Hepatocyte (in vitro differentiated cells): ENCODE data around the gene MMS19. TPM values are rescaled to one million over a fixed set of nuclear protein-coding genes. Genes with fewer than 3 reads are reported as not detected.
"Not testable (repeated sequence)": the region's sequence is repeated elsewhere in the genome, so short reads cannot be mapped to it uniquely, and the experiment has no call there.

ENCODE experiments used
- DNase-seq: peaks from one replicate; pipeline ENCODE4 v3.0.0-alpha.2; 2016; ENCODE audit warnings: low spot score
- H2AFZ ChIP-seq: fragments of 200-600 bp; sonication (generic); 2 replicates; pipeline ENCODE4 v1.6.0; 2016; ENCODE audit warnings: antibody characterized with exemption, mild to moderate bottlenecking
- H3K27ac ChIP-seq: fragments of 200-600 bp; sonication (generic); 2 replicates; pipeline ENCODE4 v1.5.1; 2016; ENCODE audit warnings: mild to moderate bottlenecking
- H3K27me3 ChIP-seq: fragments of 200-600 bp; sonication (generic); 2 replicates; pipeline ENCODE4 v1.6.1; 2016
- H3K36me3 ChIP-seq: fragments of 200-600 bp; sonication (generic); replicated peaks from 2 replicates; pipeline ENCODE4 v1.5.1; 2016; ENCODE audit warnings: low read depth; ENCODE audit not compliant: insufficient read depth
- H3K4me1 ChIP-seq: fragments of 200-600 bp; sonication (generic); 2 replicates; pipeline ENCODE4 v1.5.1; 2016; ENCODE audit warnings: mild to moderate bottlenecking, moderate library complexity; ENCODE audit not compliant: insufficient read depth
- H3K4me2 ChIP-seq: fragments of 200-600 bp; sonication (generic); 2 replicates; pipeline ENCODE4 v1.6.0; 2016
- H3K4me3 ChIP-seq: fragments of 200-600 bp; sonication (generic); 2 replicates; pipeline ENCODE4 v1.5.1; 2016; ENCODE audit warnings: mild to moderate bottlenecking
- H3K79me2 ChIP-seq: fragments of 200-600 bp; sonication (generic); 2 replicates; pipeline ENCODE4 v1.6.0; 2017; ENCODE audit warnings: mild to moderate bottlenecking
- H3K9me2 ChIP-seq: fragments of 200-600 bp; sonication (generic); replicated peaks from 2 replicates; pipeline ENCODE4 v1.6.0; 2017; ENCODE audit warnings: mild to moderate bottlenecking; ENCODE audit not compliant: insufficient read depth
- H3K9me3 ChIP-seq: fragments of 200-600 bp; sonication (generic); 2 replicates; pipeline ENCODE4 v1.5.1; 2016; ENCODE audit warnings: low read depth, mild to moderate bottlenecking
- H4K20me1 ChIP-seq: fragments of 200-600 bp; sonication (generic); 2 replicates; pipeline ENCODE4 v1.6.0; 2016; ENCODE audit warnings: mild to moderate bottlenecking; ENCODE audit not compliant: insufficient read depth, poor library complexity, severe bottlenecking
- EZH2 ChIP-seq: fragments of 200-600 bp; sonication (generic); IDR thresholded peaks from 2 replicates; pipeline ENCODE4 v1.6.1; 2016; ENCODE audit warnings: antibody characterized with exemption, mild to moderate bottlenecking, borderline replicate concordance
- EZH2phosphoT487 ChIP-seq: fragments of 200-600 bp; sonication (generic); IDR thresholded peaks from one replicate; pipeline ENCODE4 v1.6.1; 2018; ENCODE audit warnings: antibody characterized with exemption, mild to moderate bottlenecking, low read depth, moderate library complexity; ENCODE audit not compliant: unreplicated experiment, severe bottlenecking
- WGBS: methylation state at CpG from one replicate; pipeline ENCODE4 v1.1.6; 2016; ENCODE audit warnings: low lambda C conversion rate; ENCODE audit errors: missing lambda C conversion rate; 5-methylcytosine and 5-hydroxymethylcytosine counted together
- polyA plus RNA-seq: library from polyadenylated mRNA; unstranded; fragments of >200 nt; fragmentation: Nextera tagmentation; extraction: Ambion mirVana; gene quantifications from 2 replicates; pipeline ENCODE4 v1.2.1, GENCODE V29; 2016
- total RNA-seq: library from RNA; depleted of rRNA; stranded (reverse); fragments of >200 nt; gene quantifications from 2 replicates; pipeline ENCODE4 v1.2.3, GENCODE V29; 2014
- TF ChIP-seq, protein P1 (sequence below): fragments of 200-600 bp; sonication (generic); IDR thresholded peaks from 2 replicates; pipeline ENCODE4 v1.5.1; 2016; ENCODE audit warnings: antibody characterized with exemption, mild to moderate bottlenecking; ENCODE audit not compliant: poor library complexity

Gene MMS19
- total and polyA plus RNA-seq, 2 experiments from 2014 or later: 58.4 to 68.6 TPM

DNA sequence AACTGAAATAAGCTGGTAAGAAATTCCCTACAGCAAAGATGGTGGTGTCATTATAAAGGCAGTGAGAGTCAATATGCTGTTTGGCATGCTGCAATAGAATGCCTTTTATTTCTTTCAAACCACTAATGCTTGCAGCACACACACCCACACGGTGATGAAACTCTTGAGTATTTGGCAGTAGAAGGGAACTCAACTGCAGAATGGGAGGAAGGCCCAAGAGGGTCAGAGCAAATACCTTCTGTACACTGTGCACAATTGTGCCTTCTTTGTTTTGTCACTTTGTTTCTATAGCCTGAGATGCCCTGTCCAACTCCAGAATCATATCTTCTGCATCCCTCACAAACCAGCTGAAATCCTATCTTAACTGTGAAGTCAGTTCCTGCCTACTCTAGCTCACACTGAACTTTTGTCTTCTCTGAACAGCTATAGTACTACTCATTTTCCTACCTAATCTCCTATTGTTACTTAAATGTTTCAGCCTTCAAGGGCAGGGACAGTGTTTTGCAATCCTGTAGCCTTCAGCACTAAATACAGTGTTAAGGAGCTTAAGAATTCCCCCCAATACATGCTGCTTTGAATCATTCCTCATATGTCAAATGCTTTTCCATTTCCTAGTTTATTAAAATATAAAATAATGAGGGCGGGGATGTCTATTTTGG lies 22.2 kb downstream of the MMS19 start:
- H3K4me1 ChIP-seq: no peaks in the 10 kb centered on the region
- H3K4me3 ChIP-seq: no peak overlapping the region
- no peaks in the 10 kb centered on the region for H3K36me3 ChIP-seq
- no peaks in the 10 kb centered on the region for H3K27me3 ChIP-seq
- WGBS: 93% methylated on average over 2 of the region's 2 CpGs
- H3K9me3 ChIP-seq: no peaks in the 10 kb centered on the region
- H3K27ac ChIP-seq: no peak overlapping the region
- H3K79me2 ChIP-seq: peaks cover 1% of the 10 kb centered on the region
- no peak overlapping the region for H2AFZ ChIP-seq
- H3K4me2 ChIP-seq: no peak overlapping the region
- no peaks in the 10 kb centered on the region for H3K9me2 ChIP-seq
- H4K20me1 ChIP-seq: no peaks in the 10 kb centered on the region
- TF ChIP-seq, protein P1, sequence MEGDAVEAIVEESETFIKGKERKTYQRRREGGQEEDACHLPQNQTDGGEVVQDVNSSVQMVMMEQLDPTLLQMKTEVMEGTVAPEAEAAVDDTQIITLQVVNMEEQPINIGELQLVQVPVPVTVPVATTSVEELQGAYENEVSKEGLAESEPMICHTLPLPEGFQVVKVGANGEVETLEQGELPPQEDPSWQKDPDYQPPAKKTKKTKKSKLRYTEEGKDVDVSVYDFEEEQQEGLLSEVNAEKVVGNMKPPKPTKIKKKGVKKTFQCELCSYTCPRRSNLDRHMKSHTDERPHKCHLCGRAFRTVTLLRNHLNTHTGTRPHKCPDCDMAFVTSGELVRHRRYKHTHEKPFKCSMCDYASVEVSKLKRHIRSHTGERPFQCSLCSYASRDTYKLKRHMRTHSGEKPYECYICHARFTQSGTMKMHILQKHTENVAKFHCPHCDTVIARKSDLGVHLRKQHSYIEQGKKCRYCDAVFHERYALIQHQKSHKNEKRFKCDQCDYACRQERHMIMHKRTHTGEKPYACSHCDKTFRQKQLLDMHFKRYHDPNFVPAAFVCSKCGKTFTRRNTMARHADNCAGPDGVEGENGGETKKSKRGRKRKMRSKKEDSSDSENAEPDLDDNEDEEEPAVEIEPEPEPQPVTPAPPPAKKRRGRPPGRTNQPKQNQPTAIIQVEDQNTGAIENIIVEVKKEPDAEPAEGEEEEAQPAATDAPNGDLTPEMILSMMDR: no peak
- no peak for TF ChIP-seq EZH2
- TF ChIP-seq EZH2phosphoT487: no peak
- no peak for DNase-seq

DNA sequence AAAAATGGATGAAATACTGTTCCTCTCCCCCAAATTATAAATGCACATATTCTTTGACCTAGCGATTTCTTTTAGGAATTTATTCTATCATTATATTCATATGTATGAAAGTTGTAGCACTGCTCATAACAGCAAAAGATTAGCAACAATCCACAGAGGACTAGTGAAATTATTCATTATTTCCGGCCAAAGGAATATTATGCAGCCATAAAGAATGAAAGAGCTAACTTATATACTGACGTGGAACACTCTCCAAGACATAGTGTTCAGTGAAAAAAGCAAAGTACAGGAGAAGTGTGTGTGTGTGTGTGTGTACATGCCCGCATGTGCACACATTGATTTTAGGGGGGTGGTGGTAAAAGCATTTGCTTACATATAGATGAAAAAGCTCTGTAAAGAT lies 23.3 kb downstream of the MMS19 start:
- H3K9me3 ChIP-seq: no peaks in the 10 kb centered on the region
- no peak overlapping the region for H2AFZ ChIP-seq
- no peak overlapping the region for H3K4me2 ChIP-seq
- TF ChIP-seq, protein P1: no peak
- DNase-seq: no peak
- H3K79me2 ChIP-seq: no peaks in the 10 kb centered on the region
- H3K4me1 ChIP-seq: no peaks in the 10 kb centered on the region
- no peak overlapping the region for H3K4me3 ChIP-seq
- no peaks in the 10 kb centered on the region for H3K27me3 ChIP-seq
- WGBS: 96% methylated on average over 4 of the region's 4 CpGs
- no peaks in the 10 kb centered on the region for H4K20me1 ChIP-seq
- no peaks in the 10 kb centered on the region for H3K9me2 ChIP-seq
- no peak overlapping the region for H3K27ac ChIP-seq
- no peaks in the 10 kb centered on the region for H3K36me3 ChIP-seq

DNA sequence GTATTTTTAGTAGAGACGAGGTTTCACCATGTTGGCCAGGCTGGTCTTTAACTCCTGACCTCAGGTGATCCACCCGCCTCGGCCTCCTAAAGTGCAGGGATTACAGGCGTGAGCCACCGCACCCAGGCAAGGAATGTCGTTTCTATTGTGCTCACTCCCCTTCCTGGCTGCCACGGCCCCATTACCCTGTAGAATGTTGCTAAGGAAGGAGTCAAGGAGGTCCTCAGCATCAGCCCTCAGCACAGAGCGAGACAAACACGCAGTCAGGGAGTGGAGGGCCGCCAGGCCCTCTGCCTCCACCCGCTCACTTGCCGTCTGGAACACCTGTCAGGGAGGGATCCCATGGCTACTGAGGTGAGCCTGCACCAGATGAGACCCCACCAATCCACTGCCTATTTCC lies 29.4 kb downstream of the MMS19 start:
- 90% methylated on average over 12 of the region's 12 CpGs for WGBS
- not testable (repeated sequence) for H3K36me3 ChIP-seq

DNA sequence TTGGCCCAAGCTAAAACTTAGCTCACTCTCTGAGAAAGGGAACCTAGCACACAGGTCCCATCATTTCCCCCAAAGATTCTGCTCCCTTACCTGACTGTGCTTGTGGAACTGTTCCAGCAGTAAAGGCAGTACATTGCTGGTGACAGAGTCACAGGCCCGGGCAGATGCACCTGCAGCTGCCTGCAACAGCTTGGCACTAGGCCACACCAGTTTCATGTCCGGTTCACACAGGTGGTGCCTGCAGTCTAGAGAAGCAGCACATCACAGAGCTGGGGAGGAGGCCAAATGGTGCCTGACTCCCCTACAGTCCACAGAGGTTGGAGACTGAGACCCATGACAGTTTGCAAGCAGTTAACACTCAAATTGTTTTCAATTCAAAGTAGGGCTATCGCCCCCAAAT lies 30.1 kb downstream of the MMS19 start:
- no peaks in the 10 kb centered on the region for H3K27me3 ChIP-seq
- H4K20me1 ChIP-seq: no peaks in the 10 kb centered on the region
- H2AFZ ChIP-seq: no peak overlapping the region
- no peaks in the 10 kb centered on the region for H3K9me2 ChIP-seq
- peaks cover 7% of the 10 kb centered on the region for H3K4me1 ChIP-seq
- 97% methylated on average over 3 of the region's 3 CpGs for WGBS
- H3K4me3 ChIP-seq: no peak overlapping the region
- TF ChIP-seq, protein P1: no peak
- TF ChIP-seq EZH2phosphoT487: no peak
- TF ChIP-seq EZH2: no peak
- no peak for DNase-seq
- H3K9me3 ChIP-seq: no peaks in the 10 kb centered on the region
- no peaks in the 10 kb centered on the region for H3K79me2 ChIP-seq
- no peak overlapping the region for H3K27ac ChIP-seq
- no peaks in the 10 kb centered on the region for H3K36me3 ChIP-seq
- no peak overlapping the region for H3K4me2 ChIP-seq

More for the DNA sequence above, 29.4 kb downstream of the MMS19 start:
- not testable (repeated sequence) for H3K4me1 ChIP-seq, H3K27me3 ChIP-seq, H3K9me3 ChIP-seq, H4K20me1 ChIP-seq, H3K79me2 ChIP-seq, H3K9me2 ChIP-seq, DNase-seq, H2AFZ ChIP-seq, H3K27ac ChIP-seq, H3K4me2 ChIP-seq, H3K4me3 ChIP-seq
